ENCODE results near the gene PALMD.

Gene PALMD

DNA sequence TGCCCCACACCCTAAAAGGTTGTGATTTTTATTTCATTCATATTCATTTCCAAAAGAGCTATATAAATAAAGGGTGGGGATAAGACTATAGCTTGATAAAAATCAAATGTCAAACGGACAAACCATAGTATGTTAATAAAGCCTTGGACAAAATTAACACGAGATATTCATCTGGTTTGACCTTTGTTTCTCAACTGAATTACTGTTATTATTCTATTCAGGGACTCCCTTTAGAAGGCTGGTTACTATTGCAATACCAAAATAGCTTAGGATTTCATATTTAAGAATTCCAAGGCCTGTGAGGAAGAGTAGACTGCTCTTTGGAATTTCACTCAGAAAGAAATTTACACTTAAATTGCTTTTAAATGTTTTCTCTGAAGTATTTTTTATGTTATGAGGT is 10.2 kb upstream of the PALMD start:
- DNase-seq = no peak

DNA sequence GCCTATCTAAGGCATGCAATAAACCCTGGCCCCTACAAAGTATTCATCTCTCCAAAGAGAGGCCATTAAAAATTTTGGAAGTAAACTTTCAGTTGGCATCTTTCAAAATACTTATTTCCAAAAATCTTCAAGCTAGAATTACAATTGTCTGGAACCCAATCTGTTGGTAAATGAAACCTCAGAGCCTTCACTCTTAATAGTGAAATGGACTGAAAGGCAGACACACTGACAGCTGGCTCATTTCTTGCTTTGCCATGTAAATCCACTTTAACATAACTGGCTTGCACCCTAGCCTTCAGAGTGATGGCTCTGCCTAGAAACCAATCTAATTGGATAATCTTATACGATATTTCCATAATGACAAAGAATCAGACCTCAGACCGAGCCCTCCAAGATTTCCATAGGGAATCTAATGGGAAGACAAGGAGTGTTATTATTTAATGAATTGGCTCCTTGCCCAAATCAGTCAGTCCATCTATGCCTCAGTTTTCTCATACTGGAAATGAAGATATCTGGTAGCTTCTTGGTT is 9.2 kb upstream of the PALMD start:
- no peak for DNase-seq

GRCh38 chr1:99638853-99639252 is 7.1 kb upstream of the PALMD start:
- DNase-seq = no peak

DNA sequence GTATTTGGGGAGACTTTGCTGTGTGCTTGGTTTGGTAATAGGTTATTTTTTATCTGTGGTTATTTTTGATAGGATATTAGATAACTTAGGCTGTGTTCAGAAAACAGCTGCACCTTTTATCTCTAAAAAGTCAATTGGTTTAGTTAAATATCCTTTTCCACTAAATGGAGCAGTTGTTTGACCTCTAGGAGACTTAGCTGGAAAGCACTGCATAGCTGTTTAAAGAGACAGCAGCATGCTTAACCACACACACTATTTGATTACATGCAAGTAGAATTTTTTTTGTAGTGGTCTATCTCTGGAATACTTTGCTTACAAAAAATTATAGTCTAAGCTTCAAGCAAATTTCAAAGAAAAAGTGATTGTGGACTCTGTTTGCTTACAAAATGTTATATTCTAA is 6.5 kb upstream of the PALMD start:
- no peak for DNase-seq

DNA sequence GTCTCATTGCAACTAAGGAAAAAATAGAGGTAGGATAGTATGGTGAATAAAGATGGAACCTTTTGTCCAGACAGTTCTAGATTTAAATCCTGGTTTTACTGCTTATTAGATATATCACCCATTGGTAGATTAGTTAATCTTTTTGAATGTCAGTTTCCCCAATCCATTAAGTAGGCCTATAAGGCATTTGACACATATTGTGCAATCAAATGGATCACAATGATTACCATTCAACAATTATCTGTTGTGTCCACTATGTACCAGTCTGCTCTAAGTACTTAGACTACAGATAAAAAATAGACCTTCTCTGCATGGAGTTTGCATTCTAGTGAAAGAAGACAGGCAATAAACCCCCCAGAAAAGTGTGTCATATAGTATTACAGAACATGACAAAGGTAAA is 6.0 kb upstream of the PALMD start:
- DNase-seq = no peak

- DNase-seq = no peak
These were observed 5.2 kb upstream of the PALMD start for GRCh38 chr1:99640672-99641071.

DNA sequence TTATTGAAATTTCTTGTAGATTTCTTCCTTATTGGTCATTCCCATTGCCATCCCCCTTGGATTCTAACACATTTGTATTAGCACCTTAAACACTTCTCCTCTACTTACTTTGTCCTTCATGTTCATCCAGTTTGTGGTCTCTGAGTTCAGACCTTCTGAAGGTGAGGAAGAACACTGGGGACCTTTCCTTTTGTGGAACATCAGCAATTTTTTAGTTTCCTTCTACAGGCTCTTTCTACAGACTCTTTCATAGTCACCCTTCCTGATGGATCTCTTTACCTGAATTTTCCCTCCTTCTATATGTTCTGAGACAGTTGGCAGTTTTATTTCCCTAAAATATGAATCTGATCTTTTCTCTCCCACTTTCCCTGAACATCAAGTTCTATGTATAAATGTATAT is 4.4 kb upstream of the PALMD start:
- no peak for DNase-seq

GRCh38 chr1:99642053-99642452 is 3.9 kb upstream of the PALMD start:
- no peak for DNase-seq

DNA sequence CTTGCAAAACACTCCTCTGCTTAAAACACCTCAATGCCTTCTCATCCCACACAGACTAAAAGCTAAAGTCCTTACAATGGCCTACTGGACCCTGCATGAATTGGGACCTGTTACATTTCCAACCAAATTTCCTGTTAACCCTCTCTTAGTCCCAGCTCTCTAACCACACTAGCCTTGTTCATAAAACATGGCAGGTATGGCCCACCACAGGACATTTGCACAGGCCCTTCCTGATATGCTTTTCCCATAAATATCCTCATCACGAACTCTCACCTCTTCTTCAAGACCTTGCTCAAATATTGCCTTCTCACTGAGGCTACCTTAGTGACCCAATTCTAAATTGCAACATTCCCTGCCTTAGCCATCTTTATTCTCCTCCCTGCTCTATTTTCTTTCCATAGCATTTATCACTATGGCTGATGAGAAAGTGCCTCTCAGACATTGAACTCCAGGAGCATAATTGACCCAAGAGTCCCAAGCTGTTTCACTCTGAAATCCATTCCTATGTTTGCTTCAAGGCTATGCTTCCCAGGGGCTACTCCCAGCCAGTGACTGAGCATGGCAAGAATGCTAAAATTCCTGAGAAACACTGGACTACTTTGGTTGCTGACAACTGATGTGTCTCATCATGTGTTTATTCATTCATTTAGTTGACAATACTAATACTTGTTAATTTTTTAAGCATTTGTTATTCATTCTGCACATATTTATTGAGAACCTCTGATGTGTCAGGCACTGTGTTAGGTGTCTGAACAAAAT is 2.7 kb upstream of the PALMD start:
- no peak for DNase-seq

GRCh38 chr1:99644279-99645004 is 1.5 kb upstream of the PALMD start:
- DNase-seq = no peak

- DNase-seq = no peak
These were observed 710 bp upstream of the PALMD start for GRCh38 chr1:99645203-99645602.

DNA sequence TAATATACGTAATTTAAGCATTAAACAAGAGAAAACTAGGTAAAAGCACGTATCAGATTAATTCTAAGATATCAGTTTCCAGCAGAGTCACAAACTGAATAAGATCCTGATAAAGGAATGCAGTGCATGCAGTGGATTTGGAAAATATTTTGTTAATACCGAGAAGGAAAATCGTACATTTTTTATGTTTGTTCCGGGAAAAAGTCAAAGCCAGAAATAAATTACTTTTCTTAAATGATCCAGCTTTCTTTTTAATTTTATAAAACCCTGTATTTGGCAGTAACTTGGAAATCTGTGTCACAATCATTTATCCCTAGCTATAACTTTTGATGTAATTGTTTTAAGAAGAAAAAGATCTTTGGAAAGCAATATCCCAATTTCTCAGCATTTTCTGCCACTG is 955 bp downstream of the PALMD start:
- DNase-seq = no peak

GRCh38 chr1:99647490-99647889 is 1.6 kb downstream of the PALMD start:
- no peak for DNase-seq

DNA sequence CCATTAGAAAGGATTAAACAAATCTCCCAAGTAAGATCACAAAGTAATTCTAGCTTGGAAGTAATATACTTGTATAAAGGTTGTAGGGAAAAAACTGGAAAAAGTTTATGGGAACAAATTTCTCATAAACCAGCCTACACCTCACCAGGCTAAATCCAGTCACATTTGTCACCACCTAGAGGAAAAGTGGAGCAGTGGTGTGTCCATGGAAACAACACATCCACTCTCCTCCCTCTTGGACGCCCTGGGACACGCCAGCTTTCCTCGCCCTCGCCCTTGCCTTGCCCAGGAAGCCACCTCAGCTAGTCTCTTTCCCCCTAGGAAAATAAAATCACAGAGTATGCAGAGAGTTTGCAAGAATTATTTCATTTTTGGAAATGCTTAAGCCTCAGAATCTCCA is 2.2 kb downstream of the PALMD start:
- DNase-seq = no peak

GRCh38 chr1:99650030-99650429 is 4.1 kb downstream of the PALMD start:
- DNase-seq = no peak

DNA sequence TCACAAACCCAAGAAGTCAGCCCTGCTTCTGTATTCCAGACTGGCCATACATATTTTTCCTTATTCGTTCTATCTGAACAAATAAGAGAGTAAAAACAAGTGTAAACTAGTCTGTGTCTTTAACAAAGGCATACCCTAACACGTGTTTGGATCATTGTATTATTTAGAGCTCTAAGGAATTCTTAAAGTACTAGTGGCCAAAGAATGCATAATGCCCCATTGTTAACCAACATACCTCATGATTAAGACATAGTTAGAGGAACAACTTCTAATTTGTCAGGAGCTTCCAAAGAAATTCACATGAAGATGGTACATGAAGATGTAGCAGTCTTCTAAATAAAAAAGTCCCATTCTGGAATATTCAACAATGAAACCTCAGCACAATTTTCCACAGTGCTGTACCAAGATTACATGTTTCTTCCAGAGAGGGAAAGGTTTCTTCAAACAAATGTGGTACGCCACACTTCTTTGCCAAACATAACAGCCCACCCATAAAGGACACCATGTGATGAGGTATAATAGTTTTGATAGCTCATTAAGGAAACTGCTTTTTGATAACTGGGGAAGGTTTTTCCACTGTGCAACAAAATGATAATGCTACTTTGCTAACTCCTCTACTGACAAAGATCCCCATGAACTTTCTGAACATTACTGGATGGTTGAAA is 5.0 kb downstream of the PALMD start:
- no peak for DNase-seq

GRCh38 chr1:99652881-99653281 is 7.0 kb downstream of the PALMD start:
- no peak for DNase-seq

GRCh38 chr1:99655376-99655775 is 9.5 kb downstream of the PALMD start:
- no peak for DNase-seq

DNA sequence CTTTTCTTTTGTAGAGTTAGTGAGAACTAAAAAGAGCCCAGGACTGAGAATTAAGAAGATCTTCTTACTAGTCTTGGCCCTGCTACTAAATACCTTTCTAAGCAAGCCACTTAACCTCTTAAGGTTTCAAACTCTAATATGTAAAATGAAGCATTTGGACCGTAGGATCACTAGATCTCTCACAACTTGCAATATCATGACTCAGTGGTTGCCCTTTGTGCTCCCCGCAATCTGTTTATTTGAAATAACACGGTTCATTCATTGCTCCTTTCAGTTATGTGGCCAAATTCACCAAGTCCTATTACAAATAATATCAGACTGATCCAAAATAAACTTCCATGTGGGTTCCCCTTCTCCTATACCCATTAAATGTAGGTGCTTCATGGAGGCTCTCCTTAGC is 10.8 kb downstream of the PALMD start:
- DNase-seq = no peak

- no peak for DNase-seq
These were observed 11.5 kb downstream of the PALMD start for GRCh38 chr1:99657213-99658030.

DNA sequence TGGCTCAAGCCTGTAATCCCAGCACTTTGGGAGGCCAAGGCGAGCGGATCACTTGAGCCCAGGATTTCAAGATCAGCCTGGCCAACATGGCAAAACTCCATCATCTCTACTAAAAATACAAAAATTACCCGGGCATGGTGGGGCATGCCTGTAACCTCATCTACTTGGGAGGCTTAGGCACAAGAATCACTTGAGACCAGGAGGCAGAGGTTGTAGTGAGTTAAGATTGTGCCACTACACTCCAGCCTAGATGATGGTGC is 12.0 kb downstream of the PALMD start:
- DNase-seq = no peak

GRCh38 chr1:99659755-99660210 is 13.9 kb downstream of the PALMD start:
- no peak for DNase-seq

GRCh38 chr1:99660496-99660895 is 14.6 kb downstream of the PALMD start:
- DNase-seq = no peak
